ENCODE data around the gene SLCO3A1. TPM values are rescaled to one million over a fixed set of nuclear protein-coding genes. Genes with fewer than 3 reads are reported as not detected.

SLCO3A1 gene
- total RNA-seq, 1 donor from 2014 or later, result 56.8 TPM

DNA sequence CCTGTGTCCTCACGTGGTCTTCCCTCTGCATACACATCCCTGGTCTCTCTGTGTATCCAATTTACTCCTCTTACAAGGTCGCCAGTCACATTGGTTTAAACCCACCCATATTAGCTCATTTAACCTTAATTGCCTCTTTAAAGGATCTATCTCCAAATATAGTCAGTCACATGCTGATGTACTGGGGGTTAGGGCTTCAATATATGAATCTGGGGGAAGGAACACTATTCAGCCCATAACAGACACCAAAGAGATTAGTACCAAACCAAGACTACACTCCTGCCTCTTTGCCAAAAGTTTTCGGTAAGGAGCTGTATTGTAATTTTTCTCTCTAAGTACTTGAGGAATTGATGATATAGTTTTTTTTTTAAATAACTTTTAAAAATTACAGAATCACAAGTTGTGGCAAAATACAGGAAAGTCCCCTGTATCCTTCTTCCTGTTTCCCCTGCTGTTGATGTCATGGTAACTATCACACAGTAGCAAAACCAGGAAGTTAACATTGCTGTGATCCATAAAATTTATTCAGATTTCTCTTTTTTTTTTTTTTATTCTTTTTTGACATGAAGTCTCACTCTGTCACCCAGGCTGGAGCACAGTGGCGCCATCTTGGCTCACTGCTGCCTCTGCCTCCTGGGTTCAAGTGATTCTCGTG is 67.8 kb downstream of the SLCO3A1 start:
- H3K27ac ChIP-seq (replicated peaks), result peak overlapping the region; percentile 87
- no peak for DNase-seq
- H3K9me3 ChIP-seq (replicated peaks), result no peaks in the 10 kb centered on the region
- peaks cover 11% of the 10 kb centered on the region for H3K36me3 ChIP-seq
- peak overlapping the region; percentile 18 for H3K4me3 ChIP-seq
- intact Hi-C loops (cut with micrococcal nuclease), result no loop called here
- TF ChIP-seq, protein P1, sequence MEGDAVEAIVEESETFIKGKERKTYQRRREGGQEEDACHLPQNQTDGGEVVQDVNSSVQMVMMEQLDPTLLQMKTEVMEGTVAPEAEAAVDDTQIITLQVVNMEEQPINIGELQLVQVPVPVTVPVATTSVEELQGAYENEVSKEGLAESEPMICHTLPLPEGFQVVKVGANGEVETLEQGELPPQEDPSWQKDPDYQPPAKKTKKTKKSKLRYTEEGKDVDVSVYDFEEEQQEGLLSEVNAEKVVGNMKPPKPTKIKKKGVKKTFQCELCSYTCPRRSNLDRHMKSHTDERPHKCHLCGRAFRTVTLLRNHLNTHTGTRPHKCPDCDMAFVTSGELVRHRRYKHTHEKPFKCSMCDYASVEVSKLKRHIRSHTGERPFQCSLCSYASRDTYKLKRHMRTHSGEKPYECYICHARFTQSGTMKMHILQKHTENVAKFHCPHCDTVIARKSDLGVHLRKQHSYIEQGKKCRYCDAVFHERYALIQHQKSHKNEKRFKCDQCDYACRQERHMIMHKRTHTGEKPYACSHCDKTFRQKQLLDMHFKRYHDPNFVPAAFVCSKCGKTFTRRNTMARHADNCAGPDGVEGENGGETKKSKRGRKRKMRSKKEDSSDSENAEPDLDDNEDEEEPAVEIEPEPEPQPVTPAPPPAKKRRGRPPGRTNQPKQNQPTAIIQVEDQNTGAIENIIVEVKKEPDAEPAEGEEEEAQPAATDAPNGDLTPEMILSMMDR (IDR thresholded peaks at IDR 0.05; ENCODE audit: borderline replicate concordance), result no peak
- peaks cover 92% of the 10 kb centered on the region for H3K4me1 ChIP-seq
- no peaks in the 10 kb centered on the region for H3K27me3 ChIP-seq (ENCODE audit: low read depth)

DNA sequence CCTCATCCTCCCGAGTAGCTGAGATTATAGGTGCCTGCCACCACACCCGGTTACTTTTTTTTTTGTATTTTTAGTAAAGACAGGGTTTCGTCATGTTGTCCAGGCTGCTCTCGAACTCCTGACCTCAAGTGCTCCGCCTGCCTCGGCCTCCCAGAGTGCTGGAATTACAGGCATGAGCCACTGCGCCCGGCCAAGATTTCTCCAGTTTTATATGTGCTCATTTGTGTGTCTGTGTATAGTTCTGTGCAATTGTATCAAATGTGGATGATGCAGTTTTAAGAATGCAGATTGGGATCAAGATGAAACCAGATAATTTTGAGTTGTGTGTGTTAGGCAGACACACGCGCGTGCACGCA is 68.3 kb downstream of the SLCO3A1 start:
- DNase-seq, result no peak
- Histone ChIP-seq H3K9me3 (replicated peaks) (no peaks in the 10 kb centered on the region), H3K27ac (replicated peaks) (peak overlapping the region; percentile 87), H3K27me3 (ENCODE audit: low read depth) (no peaks in the 10 kb centered on the region), H3K4me1 (peaks cover 97% of the 10 kb centered on the region), H3K4me3 (peak overlapping the region; percentile 18), H3K36me3 (peaks cover 6% of the 10 kb centered on the region)
- intact Hi-C loops (cut with micrococcal nuclease), result no loop called here
- TF ChIP-seq, protein P1 (IDR thresholded peaks at IDR 0.05; ENCODE audit: borderline replicate concordance), result no peak

DNA sequence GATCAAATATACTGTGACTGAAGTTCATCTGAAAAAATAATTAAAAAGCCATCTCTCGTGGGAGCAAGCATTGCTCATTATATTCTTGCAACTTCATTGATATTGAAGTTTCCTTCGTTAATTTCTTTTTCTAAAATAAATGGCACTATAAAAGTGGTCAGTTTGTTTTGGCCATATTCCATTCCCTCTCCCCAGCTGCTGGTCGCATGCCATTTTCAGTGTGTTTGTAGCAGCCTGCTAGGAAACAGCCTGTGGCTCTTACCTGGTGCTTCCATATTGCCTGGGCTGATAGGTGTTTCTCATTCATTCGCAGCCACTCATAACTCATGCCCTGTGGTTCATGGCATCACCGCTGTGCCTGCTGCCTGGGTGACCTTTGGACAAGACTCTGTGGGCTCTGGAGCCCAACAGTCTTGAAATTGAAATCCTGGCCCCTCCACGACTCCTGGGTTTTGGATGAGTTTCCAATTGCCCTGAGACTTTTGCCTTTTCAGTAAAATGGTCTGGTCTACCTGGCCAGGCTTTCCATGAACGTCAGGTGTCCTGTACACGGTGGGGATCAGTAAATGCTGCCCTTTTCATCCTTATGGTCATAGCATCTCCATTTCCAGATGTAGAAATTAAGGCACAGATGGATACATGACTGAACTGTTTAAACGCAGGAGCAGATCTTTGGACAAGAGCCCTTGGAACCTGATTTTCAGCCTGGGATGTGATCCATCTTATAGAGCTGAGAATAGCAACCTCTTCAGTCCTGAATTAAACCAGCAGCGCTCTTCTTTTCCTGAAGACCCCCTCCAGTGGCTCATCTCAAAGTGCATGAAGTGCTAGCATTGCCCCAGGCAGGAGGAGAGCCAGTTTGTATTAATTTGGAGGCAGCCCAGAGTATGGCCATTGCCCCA is 69.4 kb downstream of the SLCO3A1 start:
- intact Hi-C loops (cut with micrococcal nuclease), result no loop called here
- no peaks in the 10 kb centered on the region for H3K9me3 ChIP-seq (replicated peaks)
- H3K27ac ChIP-seq (replicated peaks), result peak overlapping the region; percentile 87
- TF ChIP-seq, protein P1 (IDR thresholded peaks at IDR 0.05; ENCODE audit: borderline replicate concordance), result no peak
- no peaks in the 10 kb centered on the region for H3K36me3 ChIP-seq
- H3K4me3 ChIP-seq, result no peak overlapping the region
- H3K4me1 ChIP-seq, result peaks cover 100% of the 10 kb centered on the region
- DNase-seq, result no peak
- no peaks in the 10 kb centered on the region for H3K27me3 ChIP-seq (ENCODE audit: low read depth)

DNA sequence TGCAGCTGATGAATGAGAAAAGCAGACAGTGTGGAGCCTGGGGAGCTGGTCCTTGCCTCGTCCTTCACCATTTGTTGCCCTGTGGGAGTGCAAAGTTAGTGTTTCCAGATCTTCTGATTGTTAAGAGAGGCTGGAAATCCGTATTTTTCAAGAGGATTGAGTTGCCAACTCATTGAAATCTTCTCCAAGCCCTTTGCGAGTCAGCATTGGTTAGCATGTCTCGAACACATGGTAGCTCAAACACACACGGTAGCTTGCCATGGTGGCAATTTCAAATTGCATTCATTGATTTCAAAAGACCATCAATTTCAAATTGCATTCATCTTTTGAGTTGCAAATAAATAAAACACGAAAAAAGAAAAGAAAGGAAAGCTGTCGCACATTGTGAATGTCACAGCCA is 70.7 kb downstream of the SLCO3A1 start:
- Histone ChIP-seq H3K4me3 (no peak overlapping the region), H3K4me1 (peaks cover 100% of the 10 kb centered on the region), H3K9me3 (replicated peaks) (no peaks in the 10 kb centered on the region), H3K36me3 (no peaks in the 10 kb centered on the region), H3K27ac (replicated peaks) (peak overlapping the region; percentile 87), H3K27me3 (ENCODE audit: low read depth) (no peaks in the 10 kb centered on the region)
- TF ChIP-seq, protein P1 (IDR thresholded peaks at IDR 0.05; ENCODE audit: borderline replicate concordance), result no peak
- no peak for DNase-seq
- intact Hi-C loops (cut with micrococcal nuclease), result no loop called here

DNA sequence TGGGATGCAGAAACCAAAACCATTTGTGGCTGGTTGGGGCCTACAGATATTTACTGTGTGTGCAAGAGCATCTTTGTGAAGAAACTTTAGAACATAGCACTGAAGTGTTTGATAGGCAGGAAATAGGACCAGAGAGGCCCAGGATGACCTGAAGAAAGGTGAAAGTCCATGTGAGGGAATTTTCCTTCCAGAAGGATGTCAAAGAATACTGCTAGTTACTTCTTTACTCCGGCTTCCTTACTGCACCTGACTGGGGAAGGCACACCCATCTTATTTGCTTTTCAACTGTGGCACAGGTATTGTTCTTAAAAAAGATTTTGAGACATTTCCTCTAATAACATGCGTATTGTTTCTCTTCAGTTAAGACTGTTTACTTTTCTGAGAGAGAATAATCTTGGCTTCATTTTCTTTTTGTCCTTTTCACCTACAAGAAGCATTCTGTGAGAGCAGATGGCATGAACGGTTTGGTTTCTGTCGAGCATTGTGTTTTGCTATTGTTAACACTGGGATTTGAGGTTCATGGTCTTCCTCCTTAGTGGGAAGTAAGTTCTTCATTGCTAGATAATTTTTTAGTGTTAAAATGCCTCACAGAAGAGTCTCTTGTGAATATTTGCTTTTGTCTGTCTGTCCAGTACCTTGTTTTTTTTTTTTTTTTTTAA is 71.5 kb downstream of the SLCO3A1 start:
- Histone ChIP-seq H3K9me3 (replicated peaks) (no peaks in the 10 kb centered on the region), H3K4me1 (peaks cover 100% of the 10 kb centered on the region), H3K27me3 (ENCODE audit: low read depth) (no peaks in the 10 kb centered on the region), H3K27ac (replicated peaks) (peak overlapping the region; percentile 87), H3K36me3 (no peaks in the 10 kb centered on the region), H3K4me3 (no peak overlapping the region)
- TF ChIP-seq, protein P1 (IDR thresholded peaks at IDR 0.05; ENCODE audit: borderline replicate concordance), result no peak
- intact Hi-C loops (cut with micrococcal nuclease), result no loop called here
- DNase-seq, result no peak
